SK-N-SH (cell line): Measurements from ENCODE around the gene DGLUCY. TPM values are rescaled to one million over a fixed set of nuclear protein-coding genes. Genes with fewer than 3 reads are reported as not detected.

ENCODE experiments used
- CTCF ChIA-PET: fragments of 300-600, 350-600 bp; formaldehyde crosslinking; extraction: SDS; loops from one replicate; lab custom pipeline; 2021; lab: Yijun Ruan, JAX
- POLR2A ChIA-PET: fragments of 350-600 bp; sonication (Branson Sonifier 250); formaldehyde crosslinking; extraction: SDS; loops from one replicate; lab custom pipeline; 2020; ENCODE audit warnings: antibody characterized with exemption, inconsistent platforms; lab: Yijun Ruan, JAX
- DNase-seq: peaks from one replicate; pipeline ENCODE4 v3.0.0; 2012
- H2AFZ ChIP-seq: fragments of 200-600 bp; sonication (generic); 2 replicates; pipeline ENCODE4 v1.8.1; 2016; ENCODE audit warnings: antibody characterized with exemption, mild to moderate bottlenecking, low read depth
- H3F3A ChIP-seq: fragments of 200-600 bp; sonication (generic); replicated peaks from 2 replicates; pipeline ENCODE3; 2016; ENCODE audit warnings: antibody characterized with exemption, mild to moderate bottlenecking; ENCODE audit not compliant: insufficient read depth
- H3K27ac ChIP-seq, 2 experiments: fragments of 200-500 bp in 1 of 2; fragments of 200-600 bp in 1 of 2; sonication (Bioruptor generic) in 1 of 2; sonication (generic), shearing (Covaris generic) in 1 of 2; 2 replicates each; pipeline versions ENCODE4 v1.5.1 to v1.6.1; 2014 to 2016; ENCODE audit warnings: low read depth in 2 of 2, inconsistent platforms in 1 of 2, low read length in 1 of 2, mild to moderate bottlenecking in 1 of 2, mixed read lengths in 1 of 2
- H3K27me3 ChIP-seq: fragments of 200-600 bp; sonication (generic), shearing (Covaris generic); 2 replicates; pipeline ENCODE4 v1.6.1; 2016; ENCODE audit warnings: mixed run types; ENCODE audit not compliant: insufficient read depth
- H3K36me3 ChIP-seq, 2 experiments: fragments of 200-500 bp in 1 of 2; fragments of 200-600 bp in 1 of 2; sonication (Bioruptor generic) in 1 of 2; sonication (generic) in 1 of 2; replicated peaks in 1 of 2; 2 replicates each; pipeline versions ENCODE3 to v1.5.1; 2014 to 2016; ENCODE audit warnings: low read length in 1 of 2, mild to moderate bottlenecking in 1 of 2; ENCODE audit not compliant: insufficient read depth in 2 of 2, control insufficient read depth in 1 of 2
- H3K4me1 ChIP-seq, 2 experiments: fragments of 200-500 bp in 1 of 2; fragments of 200-600 bp in 1 of 2; sonication (Bioruptor generic) in 1 of 2; sonication (generic), shearing (Covaris generic) in 1 of 2; 2 replicates each; pipeline versions ENCODE4 v1.5.1 to v1.6.1; 2014 to 2016; ENCODE audit warnings: low read depth in 1 of 2, low read length in 1 of 2, mixed run types in 1 of 2; ENCODE audit not compliant: insufficient read depth in 2 of 2, control insufficient read depth in 1 of 2
- H3K4me2 ChIP-seq: fragments of 200-600 bp; sonication (generic), shearing (Covaris generic); 2 replicates; pipeline ENCODE4 v1.6.1; 2017; ENCODE audit warnings: mixed run types
- H3K4me3 ChIP-seq, 2 experiments: fragments of 200-500 bp in 1 of 2; fragments of 200-600 bp in 1 of 2; sonication (Bioruptor generic) in 1 of 2; sonication (generic), shearing (Covaris generic) in 1 of 2; 2 replicates each; pipeline versions ENCODE4 v1.5.1 to v1.8.1; 2014 to 2016; ENCODE audit warnings: low read depth in 2 of 2, inconsistent platforms in 1 of 2, low read length in 1 of 2, mild to moderate bottlenecking in 1 of 2, mixed read lengths in 1 of 2, moderate library complexity in 1 of 2
- H3K79me2 ChIP-seq: fragments of 200-600 bp; sonication (generic); 2 replicates; pipeline ENCODE4 v1.8.1; 2017; ENCODE audit warnings: mild to moderate bottlenecking; ENCODE audit not compliant: insufficient read depth
- H3K9ac ChIP-seq: fragments of 200-600 bp; sonication (generic); 2 replicates; pipeline ENCODE4 v1.6.1; 2017; ENCODE audit warnings: mixed run types
- H3K9me2 ChIP-seq: fragments of 200-600 bp; sonication (generic); 2 replicates; pipeline ENCODE4 v1.6.1; 2017; ENCODE audit warnings: mixed run types
- H3K9me3 ChIP-seq: fragments of 200-600 bp; sonication (generic); 2 replicates; pipeline ENCODE4 v1.6.1; 2017; ENCODE audit warnings: mixed run types, mild to moderate bottlenecking, moderate library complexity
- H4K20me1 ChIP-seq: fragments of 200-600 bp; sonication (generic); 2 replicates; pipeline ENCODE4 v1.6.1; 2017; ENCODE audit warnings: mild to moderate bottlenecking, mixed run types; ENCODE audit not compliant: insufficient read depth
- FOXJ3 ChIP-seq: sonication (generic); formaldehyde crosslinking; IDR thresholded peaks from 2 replicates; pipeline ENCODE4 v1.5.1; 2020; ENCODE audit warnings: mild to moderate bottlenecking, missing genetic modification reagents
- FOXM1 ChIP-seq: IDR thresholded peaks from 2 replicates; pipeline ENCODE4 v1.4.0; 2012; ENCODE audit warnings: low read depth, mild to moderate bottlenecking
- GATA2 ChIP-seq: sonication (generic); formaldehyde crosslinking; IDR thresholded peaks from 2 replicates; pipeline ENCODE4 v1.5.0; 2020; ENCODE audit warnings: mild to moderate bottlenecking, missing genetic modification reagents
- JUND ChIP-seq: IDR thresholded peaks from 2 replicates; pipeline ENCODE4 v1.4.0; 2012
- MEF2A ChIP-seq: IDR thresholded peaks from 2 replicates; pipeline ENCODE4 v1.4.0; 2012; ENCODE audit warnings: low read depth, borderline replicate concordance
- MXI1 ChIP-seq: IDR thresholded peaks from 2 replicates; pipeline ENCODE4 v1.6.1; 2012; ENCODE audit warnings: mild to moderate bottlenecking, low read depth, low read length, improper control_type of control experiment
- RCOR1 ChIP-seq: fragments of 150-350 bp; IDR thresholded peaks from 2 replicates; pipeline ENCODE4 v1.6.1; 2017; ENCODE audit warnings: antibody characterized with exemption, low read length
- RFX5 ChIP-seq: IDR thresholded peaks from 2 replicates; pipeline ENCODE4 v1.6.1; 2012; ENCODE audit warnings: mild to moderate bottlenecking, improper control_type of control experiment, low read length
- RXRA ChIP-seq: IDR thresholded peaks from 2 replicates; pipeline ENCODE4 v1.4.0; 2012; ENCODE audit warnings: low read depth, mild to moderate bottlenecking, borderline replicate concordance
- SIN3A ChIP-seq: IDR thresholded peaks from 2 replicates; pipeline ENCODE4 v1.6.1; 2012; ENCODE audit warnings: low read depth, mild to moderate bottlenecking, low read length, moderate library complexity, borderline replicate concordance
- WGBS: methylation state at CpG from one replicate; pipeline ENCODE4 v1.1.6; 2017; ENCODE audit warnings: low lambda C conversion rate; 5-methylcytosine and 5-hydroxymethylcytosine counted together
- polyA plus RNA-seq, 3 experiments: library from polyadenylated mRNA; depleted of rRNA; stranded (reverse); fragments of >200 nt; gene quantifications; 2 replicates each; pipeline ENCODE4 v1.2.3, GENCODE V29; 2012
- TF ChIP-seq, protein P1 (sequence below): fragments of 150-350 bp; IDR thresholded peaks from 2 replicates; pipeline ENCODE4 v1.6.1; 2017; ENCODE audit warnings: antibody characterized with exemption, low read length, low read depth, borderline replicate concordance
- TF ChIP-seq, protein P2 (sequence below): IDR thresholded peaks from 2 replicates; pipeline ENCODE4 v1.4.0; 2012; ENCODE audit warnings: low read depth, borderline replicate concordance
- TF ChIP-seq, protein P3 (sequence below): IDR thresholded peaks from 2 replicates; pipeline ENCODE4; 2012
- TF ChIP-seq, protein P4 (sequence below): IDR thresholded peaks from 2 replicates; pipeline ENCODE4 v1.4.0; 2012; ENCODE audit warnings: low read depth, borderline replicate concordance
- TF ChIP-seq, protein P5 (sequence below): IDR thresholded peaks from 2 replicates; pipeline ENCODE4 v1.4.0; 2012; ENCODE audit warnings: low read depth

DGLUCY gene
- polyA plus RNA-seq, 1 of the 3 experiments (the other 2 are of a cell fraction): 17.2 TPM

DNA sequence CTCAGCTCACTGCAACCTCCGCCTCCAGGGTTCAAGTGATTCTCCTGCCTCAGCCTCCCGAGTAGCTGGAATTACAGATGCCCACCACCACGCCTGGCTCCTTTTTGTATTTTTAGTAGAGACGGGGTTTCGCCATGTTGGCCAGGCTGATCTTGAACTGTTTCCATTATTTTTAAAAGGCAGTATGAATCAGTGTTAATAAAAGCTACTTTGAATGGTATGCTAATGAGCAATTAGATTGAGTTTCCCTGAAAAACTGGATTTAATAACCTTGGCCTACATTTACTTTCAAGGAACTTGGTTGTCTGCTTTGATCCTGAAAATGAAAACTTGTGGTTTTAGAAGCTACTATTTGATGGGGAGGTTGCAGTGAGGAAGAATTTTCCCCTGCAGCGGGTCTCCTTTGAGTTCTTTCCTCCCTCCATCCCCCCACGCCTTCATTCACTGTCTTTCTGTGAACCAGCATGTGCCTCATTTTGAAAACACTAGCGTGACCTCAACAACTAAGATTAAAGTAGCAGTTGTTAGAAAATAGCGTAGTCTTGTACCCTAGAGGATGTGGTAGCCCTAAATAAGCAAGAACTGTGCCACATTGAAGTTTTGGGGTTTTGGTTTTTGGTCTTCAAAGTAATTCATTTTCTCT lies 35.7 kb upstream of the DGLUCY start:
- no peaks in the 10 kb centered on the region for H3K36me3 ChIP-seq
- no peaks in the 10 kb centered on the region for H3K4me1 ChIP-seq
- H3K9me3 ChIP-seq: no peaks in the 10 kb centered on the region
- no peaks in the 10 kb centered on the region for H3K9me2 ChIP-seq
- H3K79me2 ChIP-seq: no peaks in the 10 kb centered on the region
- no peak overlapping the region for H3K4me2 ChIP-seq
- WGBS: 88% methylated on average over 9 of the region's 9 CpGs
- H3F3A ChIP-seq: no peaks in the 10 kb centered on the region
- no peaks in the 10 kb centered on the region for H3K27me3 ChIP-seq
- no peak overlapping the region for H3K4me3 ChIP-seq
- H2AFZ ChIP-seq: no peak overlapping the region
- ChIA-PET CTCF (no interaction called here), POLR2A (interaction anchor here (0.5 kb wide), 1 partner anchor 342 kb away, joined by 3 read pairs; no protein-coding TSS in a partner anchor)
- H4K20me1 ChIP-seq: no peaks in the 10 kb centered on the region
- no peak overlapping the region for H3K27ac ChIP-seq
- no peak for DNase-seq
- H3K9ac ChIP-seq: no peak overlapping the region
- TF ChIP-seq, protein P1, sequence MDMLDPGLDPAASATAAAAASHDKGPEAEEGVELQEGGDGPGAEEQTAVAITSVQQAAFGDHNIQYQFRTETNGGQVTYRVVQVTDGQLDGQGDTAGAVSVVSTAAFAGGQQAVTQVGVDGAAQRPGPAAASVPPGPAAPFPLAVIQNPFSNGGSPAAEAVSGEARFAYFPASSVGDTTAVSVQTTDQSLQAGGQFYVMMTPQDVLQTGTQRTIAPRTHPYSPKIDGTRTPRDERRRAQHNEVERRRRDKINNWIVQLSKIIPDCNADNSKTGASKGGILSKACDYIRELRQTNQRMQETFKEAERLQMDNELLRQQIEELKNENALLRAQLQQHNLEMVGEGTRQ: no peak
- TF ChIP-seq GATA2 (CRISPR knock-in tag) (no peak), SIN3A (no peak), MXI1 (no peak), RXRA (no peak)
- TF ChIP-seq, protein P2, sequence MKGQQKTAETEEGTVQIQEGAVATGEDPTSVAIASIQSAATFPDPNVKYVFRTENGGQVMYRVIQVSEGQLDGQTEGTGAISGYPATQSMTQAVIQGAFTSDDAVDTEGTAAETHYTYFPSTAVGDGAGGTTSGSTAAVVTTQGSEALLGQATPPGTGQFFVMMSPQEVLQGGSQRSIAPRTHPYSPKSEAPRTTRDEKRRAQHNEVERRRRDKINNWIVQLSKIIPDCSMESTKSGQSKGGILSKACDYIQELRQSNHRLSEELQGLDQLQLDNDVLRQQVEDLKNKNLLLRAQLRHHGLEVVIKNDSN: no peak

DNA sequence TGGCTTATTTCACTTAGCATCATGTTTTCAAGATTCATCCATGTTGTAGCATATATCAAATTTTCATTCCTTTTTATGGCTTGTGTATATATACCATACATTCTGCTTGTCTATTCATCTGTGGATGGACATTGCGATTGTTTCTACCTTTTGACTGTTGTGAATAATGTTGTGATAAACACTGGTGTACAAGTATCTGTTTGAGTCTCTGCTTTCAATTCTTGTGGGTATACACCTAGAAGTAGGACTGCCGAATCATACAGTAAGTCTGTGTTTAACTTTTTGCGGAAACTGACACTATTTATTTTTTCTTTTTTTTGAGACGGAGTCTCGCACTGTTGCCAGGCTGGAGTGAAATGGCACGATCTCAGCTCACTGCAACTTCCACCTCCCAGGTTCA lies 33.8 kb upstream of the DGLUCY start:
- 82% methylated on average over 6 of the region's 6 CpGs for WGBS
- H3K79me2 ChIP-seq: no peaks in the 10 kb centered on the region
- no peak for TF ChIP-seq FOXM1
- no peak for TF ChIP-seq RFX5
- no peak for TF ChIP-seq FOXJ3 (CRISPR knock-in tag)
- TF ChIP-seq JUND: no peak
- no peak for TF ChIP-seq MEF2A
- TF ChIP-seq, protein P3, sequence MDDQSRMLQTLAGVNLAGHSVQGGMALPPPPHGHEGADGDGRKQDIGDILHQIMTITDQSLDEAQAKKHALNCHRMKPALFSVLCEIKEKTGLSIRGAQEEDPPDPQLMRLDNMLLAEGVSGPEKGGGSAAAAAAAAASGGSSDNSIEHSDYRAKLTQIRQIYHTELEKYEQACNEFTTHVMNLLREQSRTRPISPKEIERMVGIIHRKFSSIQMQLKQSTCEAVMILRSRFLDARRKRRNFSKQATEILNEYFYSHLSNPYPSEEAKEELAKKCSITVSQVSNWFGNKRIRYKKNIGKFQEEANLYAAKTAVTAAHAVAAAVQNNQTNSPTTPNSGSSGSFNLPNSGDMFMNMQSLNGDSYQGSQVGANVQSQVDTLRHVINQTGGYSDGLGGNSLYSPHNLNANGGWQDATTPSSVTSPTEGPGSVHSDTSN: no peak
- TF ChIP-seq, protein P4, sequence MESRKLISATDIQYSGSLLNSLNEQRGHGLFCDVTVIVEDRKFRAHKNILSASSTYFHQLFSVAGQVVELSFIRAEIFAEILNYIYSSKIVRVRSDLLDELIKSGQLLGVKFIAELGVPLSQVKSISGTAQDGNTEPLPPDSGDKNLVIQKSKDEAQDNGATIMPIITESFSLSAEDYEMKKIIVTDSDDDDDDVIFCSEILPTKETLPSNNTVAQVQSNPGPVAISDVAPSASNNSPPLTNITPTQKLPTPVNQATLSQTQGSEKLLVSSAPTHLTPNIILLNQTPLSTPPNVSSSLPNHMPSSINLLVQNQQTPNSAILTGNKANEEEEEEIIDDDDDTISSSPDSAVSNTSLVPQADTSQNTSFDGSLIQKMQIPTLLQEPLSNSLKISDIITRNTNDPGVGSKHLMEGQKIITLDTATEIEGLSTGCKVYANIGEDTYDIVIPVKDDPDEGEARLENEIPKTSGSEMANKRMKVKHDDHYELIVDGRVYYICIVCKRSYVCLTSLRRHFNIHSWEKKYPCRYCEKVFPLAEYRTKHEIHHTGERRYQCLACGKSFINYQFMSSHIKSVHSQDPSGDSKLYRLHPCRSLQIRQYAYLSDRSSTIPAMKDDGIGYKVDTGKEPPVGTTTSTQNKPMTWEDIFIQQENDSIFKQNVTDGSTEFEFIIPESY: no peak
- TF ChIP-seq RCOR1: no peak
- TF ChIP-seq GATA2 (CRISPR knock-in tag): no peak
- TF ChIP-seq, protein P5, sequence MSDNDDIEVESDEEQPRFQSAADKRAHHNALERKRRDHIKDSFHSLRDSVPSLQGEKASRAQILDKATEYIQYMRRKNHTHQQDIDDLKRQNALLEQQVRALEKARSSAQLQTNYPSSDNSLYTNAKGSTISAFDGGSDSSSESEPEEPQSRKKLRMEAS: no peak
- no peaks in the 10 kb centered on the region for H3K4me1 ChIP-seq
- no peak overlapping the region for H3K9ac ChIP-seq
- H4K20me1 ChIP-seq: no peaks in the 10 kb centered on the region
- DNase-seq: no peak
- H3K9me3 ChIP-seq: no peaks in the 10 kb centered on the region
- ChIA-PET POLR2A (no interaction called here), CTCF (interaction anchor here (0.9 to 1.2 kb wide), 2 partner anchors 60 to 93 kb away, joined by 3 to 6 read pairs; no protein-coding TSS in a partner anchor)
- no peak overlapping the region for H2AFZ ChIP-seq
- H3K36me3 ChIP-seq: no peaks in the 10 kb centered on the region
- H3K27ac ChIP-seq: no peak overlapping the region
- H3F3A ChIP-seq: no peaks in the 10 kb centered on the region
- H3K4me2 ChIP-seq: no peak overlapping the region
- no peaks in the 10 kb centered on the region for H3K27me3 ChIP-seq
- H3K4me3 ChIP-seq: no peak overlapping the region
- no peaks in the 10 kb centered on the region for H3K9me2 ChIP-seq
